ENCODE measurements around the gene MGAT4D. TPM values are rescaled to one million over a fixed set of nuclear protein-coding genes. Genes with fewer than 3 reads are reported as not detected.
A peak's percentile ranks its signal among the peaks of the same experiment; 100 is the strongest.

The MGAT4D gene
- polyA plus RNA-seq, 1 of the 3 experiments (the other 2 are of a cell fraction), result not detected

- peak overlapping the region; percentile 36; the same call in 1 of the 2 replicates for H3K9ac ChIP-seq
- no peaks in the 10 kb centered on the region; a peak in 1 of 4 replicates for H3K4me1 ChIP-seq (ENCODE audit: control insufficient read depth in 1 of 2, insufficient read depth in 2 of 2, low read depth in 1 of 2, low read length in 1 of 2)
- TF ChIP-seq FOXJ3 (CRISPR knock-in tag; IDR thresholded peaks at IDR 0.05) (no peak), USF2 (IDR thresholded peaks at IDR 0.05; ENCODE audit: borderline replicate concordance, low read depth, low read length) (no peak), SMC3 (IDR thresholded peaks at IDR 0.05; ENCODE audit: low read depth, low read length) (no peak), GABPA (IDR thresholded peaks at IDR 0.05; ENCODE audit: low read depth) (no peak), REST (IDR thresholded peaks at IDR 0.05; ENCODE audit: low read depth, low read length) (no peak)
- no peak for DNase-seq
- H3K27me3 ChIP-seq (ENCODE audit: insufficient read depth), result peaks cover 4% of the 10 kb centered on the region; the same call in 1 of the 2 replicates
- WGBS (ENCODE audit: low lambda C conversion rate), result 70% methylated on average over 7 of the region's 7 CpGs
- peak overlapping the region; percentile 78 to 83 for H3K4me3 ChIP-seq (ENCODE audit: low read depth in 2 of 2, low read length in 1 of 2)
- H3K79me2 ChIP-seq (ENCODE audit: insufficient read depth), result no peaks in the 10 kb centered on the region
- ChIA-PET POLR2A (interaction anchor here (1.5 to 2.3 kb wide), 2 partner anchors 54 to 96 kb away, joined by 4 to 11 read pairs; partner anchors contain the start of genes ELMOD2 and SCOC), CTCF (interaction anchor here (0.6 to 5.7 kb wide), 36 partner anchors 9 to 1250 kb away, joined by 3 to 35 read pairs (median 4); partner anchors contain the start of genes ELMOD2 and SCOC)
- H3K9me3 ChIP-seq, result no peaks in the 10 kb centered on the region
- peak overlapping the region; percentile 94 for H3K4me2 ChIP-seq
- no peaks in the 10 kb centered on the region for H4K20me1 ChIP-seq (ENCODE audit: insufficient read depth)
- peak overlapping the region; percentile 95; the same call in 1 of the 2 replicates for H2AFZ ChIP-seq (ENCODE audit: low read depth)
- no peaks in the 10 kb centered on the region for H3K36me3 ChIP-seq (replicated peaks in 1 of 2; ENCODE audit: control insufficient read depth in 1 of 2, insufficient read depth in 2 of 2, low read length in 1 of 2)
- no peaks in the 10 kb centered on the region for H3K9me2 ChIP-seq
- peaks cover 4% of the 10 kb centered on the region for H3F3A ChIP-seq (replicated peaks; ENCODE audit: insufficient read depth)
- peak overlapping the region in 1 of 2 experiments; percentile 65; a peak in 2 of 4 replicates for H3K27ac ChIP-seq (ENCODE audit: low read depth in 2 of 2, low read length in 1 of 2)
Measured at GRCh38 chr4:140427919-140428471, 70.1 kb downstream of the MGAT4D start.

- DNase-seq, result peak; percentile 95
- no peaks in the 10 kb centered on the region for H3K79me2 ChIP-seq (ENCODE audit: insufficient read depth)
- ChIA-PET CTCF (interaction anchor here (0.6 to 5.7 kb wide), 43 partner anchors 9 to 1250 kb away, joined by 3 to 35 read pairs (median 4); partner anchors contain the start of genes ELMOD2, RNF150 and SCOC), POLR2A (interaction anchor here (1.5 to 2.3 kb wide), 2 partner anchors 54 to 97 kb away, joined by 4 to 11 read pairs; partner anchors contain the start of genes ELMOD2 and SCOC)
- peak within 1 kb of the TSS in 1 of 2 experiments; percentile 82; a peak in 2 of 4 replicates for H3K27ac ChIP-seq (ENCODE audit: low read depth in 2 of 2, low read length in 1 of 2)
- peak within 1 kb of the TSS; percentile 36; the same call in 1 of the 2 replicates for H3K9ac ChIP-seq
- peaks cover 4% of the 10 kb centered on the region for H3F3A ChIP-seq (replicated peaks; ENCODE audit: insufficient read depth)
- H3K36me3 ChIP-seq (replicated peaks in 1 of 2; ENCODE audit: control insufficient read depth in 1 of 2, insufficient read depth in 2 of 2, low read length in 1 of 2), result no peaks in the 10 kb centered on the region
- H3K27me3 ChIP-seq (ENCODE audit: insufficient read depth), result peaks cover 4% of the 10 kb centered on the region; the same call in 1 of the 2 replicates
- WGBS (ENCODE audit: low lambda C conversion rate), result 2% methylated on average over 33 of the region's 73 CpGs
- H3K4me2 ChIP-seq, result peak within 1 kb of the TSS; percentile 94
- H3K9me2 ChIP-seq, result no peaks in the 10 kb centered on the region
- H3K9me3 ChIP-seq, result no peaks in the 10 kb centered on the region
- H3K4me1 ChIP-seq (ENCODE audit: control insufficient read depth in 1 of 2, insufficient read depth in 2 of 2, low read depth in 1 of 2, low read length in 1 of 2), result no peaks in the 10 kb centered on the region; a peak in 1 of 4 replicates
- no peaks in the 10 kb centered on the region for H4K20me1 ChIP-seq (ENCODE audit: insufficient read depth)
- H2AFZ ChIP-seq (ENCODE audit: low read depth), result peak within 1 kb of the TSS; percentile 95
- peak within 1 kb of the TSS; percentile 78 to 83 for H3K4me3 ChIP-seq (ENCODE audit: low read depth in 2 of 2, low read length in 1 of 2)
- TF ChIP-seq MXI1 (IDR thresholded peaks at IDR 0.05; ENCODE audit: low read depth, low read length) (peak; percentile 82), MEF2A (IDR thresholded peaks at IDR 0.05; ENCODE audit: borderline replicate concordance, low read depth) (no peak), CTCF (IDR thresholded peaks at IDR 0.05) (peak; percentile 59), RXRA (IDR thresholded peaks at IDR 0.05; ENCODE audit: borderline replicate concordance, low read depth) (no peak), TEAD4 (IDR thresholded peaks at IDR 0.05; ENCODE audit: borderline replicate concordance, insufficient read depth) (no peak), GATA2 (CRISPR knock-in tag; IDR thresholded peaks at IDR 0.05) (no peak), POLR2AphosphoS5 (IDR thresholded peaks at IDR 0.05; ENCODE audit: low read depth, low read length) (no peak), SIN3A (IDR thresholded peaks at IDR 0.05; ENCODE audit: borderline replicate concordance, low read depth, low read length) (peak; percentile 34; the same call in 1 of the 2 replicates), NRF1 (IDR thresholded peaks at IDR 0.05; ENCODE audit: low read depth, low read length) (peak; percentile 71), RCOR1 (IDR thresholded peaks at IDR 0.05; ENCODE audit: low read length) (no peak), EP300 (IDR thresholded peaks at IDR 0.05; ENCODE audit: borderline replicate concordance in 1 of 2, low read depth in 1 of 2, low read length in 1 of 2) (no peak), CHD2 (IDR thresholded peaks at IDR 0.05; ENCODE audit: low read length, partially characterized antibody) (peak; percentile 43), MAX (IDR thresholded peaks at IDR 0.05; ENCODE audit: low read depth) (peak; percentile 52)
Measured at GRCh38 chr4:140427106-140427918, 70.8 kb downstream of the MGAT4D start, which contains the start of gene CLGN. Gene CLGN, minus strand, starts transcription at chr4:140427648. Its CDS starts 14,570 bp downstream, at chr4:140413078.
